Gastroesophageal sphincter (tissue), 4 donors: ENCODE measurements around the gene PRUNE2. TPM values are rescaled to one million over a fixed set of nuclear protein-coding genes. Genes with fewer than 3 reads are reported as not detected.
A peak's percentile ranks its signal among the peaks of the same experiment; 100 is the strongest.

Experiments
- ATAC-seq: fragments of 150-250 bp; one replicate; pipeline ENCODE4 v1.9.1; 2016; ENCODE audit warnings: mild to moderate bottlenecking, moderate library complexity
- H3K27ac ChIP-seq, 4 donors: fragments of 200-600 bp; sonication (generic) in 3 of 4; 1 replicate in 3 of 4; 2 replicates in 1 of 4; pipeline ENCODE4 v1.5.1; 2016 to 2019
- H3K27me3 ChIP-seq: fragments of 200-600 bp; sonication (generic); one replicate; pipeline ENCODE4 v1.5.1; 2019
- H3K36me3 ChIP-seq, 2 donors: fragments of 200-600 bp; sonication (generic); one replicate each; pipeline ENCODE4 v1.5.1; 2019; ENCODE audit warnings: control low read depth in 1 of 2
- H3K4me1 ChIP-seq, 3 donors: fragments of 200-600 bp; sonication (generic); 1 replicate in 2 of 3; 2 replicates in 1 of 3; pipeline ENCODE4 v1.5.1; 2016 to 2019; ENCODE audit warnings: control low read depth in 2 of 3
- H3K4me3 ChIP-seq, 2 donors: fragments of 200-600 bp; sonication (generic); one replicate each; pipeline ENCODE4 v1.5.1; 2019; ENCODE audit warnings: mild to moderate bottlenecking in 1 of 2, moderate library complexity in 1 of 2
- H3K9me3 ChIP-seq, 3 donors: fragments of 200-600 bp; sonication (generic); one replicate each; pipeline ENCODE4 v1.5.1; 2017 to 2019; ENCODE audit warnings: control low read depth in 2 of 3
- CTCF ChIP-seq, 4 experiments: fragments of 200-600 bp in 2 of 4; fragments of 450-650 bp in 2 of 4; sonication (generic) in 1 of 4; IDR thresholded peaks; one replicate each; pipeline ENCODE4 v1.5.1; 2017 to 2019; ENCODE audit warnings: antibody characterized with exemption in 4 of 4, mild to moderate bottlenecking in 2 of 4, moderate library complexity in 2 of 4
- EP300 ChIP-seq: sonication (generic); formaldehyde crosslinking; IDR thresholded peaks from one replicate; pipeline ENCODE4 v1.6.1; 2017; ENCODE audit warnings: antibody characterized with exemption, mild to moderate bottlenecking
- POLR2A ChIP-seq, 2 donors: fragments of 450-650 bp; IDR thresholded peaks; one replicate each; pipeline ENCODE4 v1.6.1; 2017; ENCODE audit warnings: antibody characterized with exemption in 2 of 2, mild to moderate bottlenecking in 2 of 2, moderate library complexity in 1 of 2
- POLR2AphosphoS5 ChIP-seq: sonication (generic); formaldehyde crosslinking; IDR thresholded peaks from one replicate; pipeline ENCODE4 v1.6.1; 2017; ENCODE audit warnings: antibody characterized with exemption
- WGBS, 2 donors: methylation state at CpG; one replicate each; pipeline ENCODE4 v1.1.5; 2018; ENCODE audit warnings: low coverage in 1 of 2; 5-methylcytosine and 5-hydroxymethylcytosine counted together
- total RNA-seq, 4 donors: library from RNA; depleted of rRNA; stranded (reverse); fragments of >200 nt; gene quantifications; one replicate each; pipeline ENCODE4 v1.1.0, GENCODE V29; 2016

PRUNE2 gene
- total RNA-seq, 4 donors from 2014 or later, result 561 to 930 (median 763) TPM

GRCh38 chr9:76613150-76613781 is 292.6 kb downstream of the PRUNE2 start:
- TF ChIP-seq POLR2A (IDR thresholded peaks at IDR 0.05) (no peak), POLR2AphosphoS5 (no peak), CTCF (IDR thresholded peaks at IDR 0.05) (no peak)
- Histone ChIP-seq H3K36me3 (peaks cover 0 to 28% of the 10 kb centered on the region in 2 donors), H3K9me3 (no peaks in the 10 kb centered on the region), H3K4me1 (peaks cover 0 to 17% (median 0%) of the 10 kb centered on the region in 3 donors), H3K27ac (no peak overlapping the region), H3K4me3 (no peak overlapping the region), H3K27me3 (no peaks in the 10 kb centered on the region)
- no peak for ATAC-seq
- WGBS, 2 donors, result 81 to 82% methylated on average over 8 of the region's 8 CpGs

- peak; percentile 96 for ATAC-seq
- no peak for TF ChIP-seq CTCF (IDR thresholded peaks at IDR 0.05)
- TF ChIP-seq POLR2AphosphoS5, result peak; percentile 73
- H3K4me3 ChIP-seq, result no peak overlapping the region
- H3K4me1 ChIP-seq, result peaks cover 0 to 17% (median 0%) of the 10 kb centered on the region in 3 donors
- no peaks in the 10 kb centered on the region for H3K9me3 ChIP-seq
- WGBS, 2 donors, result 6 to 24% methylated on average over 3 to 5 of the region's 5 CpGs
- H3K27ac ChIP-seq, result peak overlapping the region in 3 of 4 donors; percentile 27 to 50 (median 34)
- peaks cover 0 to 24% of the 10 kb centered on the region in 2 donors for H3K36me3 ChIP-seq
- H3K27me3 ChIP-seq, result no peaks in the 10 kb centered on the region
Measured at GRCh38 chr9:76610011-76610352, 295.9 kb downstream of the PRUNE2 start.

- H3K27ac ChIP-seq, result peak overlapping the region in 3 of 4 donors; percentile 27 to 50 (median 34)
- TF ChIP-seq POLR2AphosphoS5 (no peak), POLR2A (IDR thresholded peaks at IDR 0.05) (no peak), CTCF (IDR thresholded peaks at IDR 0.05) (no peak), EP300 (no peak)
- no peaks in the 10 kb centered on the region for H3K9me3 ChIP-seq
- no peak overlapping the region for H3K4me3 ChIP-seq
- 94 to 97% methylated on average over 3 to 6 of the region's 6 CpGs for WGBS, 2 donors
- peak; percentile 8 for ATAC-seq
- no peaks in the 10 kb centered on the region for H3K27me3 ChIP-seq
- peaks cover 0 to 17% (median 0%) of the 10 kb centered on the region in 3 donors for H3K4me1 ChIP-seq
- peaks cover 0 to 22% of the 10 kb centered on the region in 2 donors for H3K36me3 ChIP-seq
Measured at GRCh38 chr9:76609285-76610010, 296.5 kb downstream of the PRUNE2 start.

GRCh38 chr9:76608575-76609273 is 297.2 kb downstream of the PRUNE2 start:
- WGBS, 2 donors, result 95% methylated on average over 4 of the region's 4 CpGs; no CpG with 5 or more reads in 1 of the 2 donors
- Histone ChIP-seq H3K36me3 (peaks cover 0 to 15% of the 10 kb centered on the region in 2 donors), H3K9me3 (no peaks in the 10 kb centered on the region), H3K27me3 (no peaks in the 10 kb centered on the region), H3K27ac (no peak overlapping the region), H3K4me3 (no peak overlapping the region), H3K4me1 (peaks cover 0 to 17% (median 0%) of the 10 kb centered on the region in 3 donors)
- TF ChIP-seq EP300 (no peak), POLR2AphosphoS5 (peak; percentile 43)
- ATAC-seq, result no peak

- Histone ChIP-seq H3K27ac (no peak overlapping the region), H3K9me3 (no peaks in the 10 kb centered on the region), H3K4me1 (peaks cover 0 to 17% (median 0%) of the 10 kb centered on the region in 3 donors), H3K36me3 (peaks cover 0 to 6% of the 10 kb centered on the region in 2 donors), H3K4me3 (no peak overlapping the region), H3K27me3 (no peaks in the 10 kb centered on the region)
- ATAC-seq, result no peak
- 64 to 88% methylated on average over 2 of the region's 4 CpGs for WGBS, 2 donors
- TF ChIP-seq EP300, result no peak
- peak; percentile 53 for TF ChIP-seq POLR2AphosphoS5
Measured at GRCh38 chr9:76607730-76608436, 298.0 kb downstream of the PRUNE2 start.
